NCI-H345 treated with DMSO at 0.1 percent for 48 hours (cell line): ENCODE results near the gene ZNF326.
A peak's percentile ranks its signal among the peaks of the same experiment; 100 is the strongest.
"Not testable (repeated sequence)": the region's sequence is repeated elsewhere in the genome, so short reads cannot be mapped to it uniquely, and the experiment has no call there.

Experiments used
- DNase-seq: peaks from one replicate; lab custom pipeline; 2025; ENCODE audit not compliant: unreplicated experiment; lab: John Stamatoyannopoulos, UW

ZNF326 gene

DNA sequence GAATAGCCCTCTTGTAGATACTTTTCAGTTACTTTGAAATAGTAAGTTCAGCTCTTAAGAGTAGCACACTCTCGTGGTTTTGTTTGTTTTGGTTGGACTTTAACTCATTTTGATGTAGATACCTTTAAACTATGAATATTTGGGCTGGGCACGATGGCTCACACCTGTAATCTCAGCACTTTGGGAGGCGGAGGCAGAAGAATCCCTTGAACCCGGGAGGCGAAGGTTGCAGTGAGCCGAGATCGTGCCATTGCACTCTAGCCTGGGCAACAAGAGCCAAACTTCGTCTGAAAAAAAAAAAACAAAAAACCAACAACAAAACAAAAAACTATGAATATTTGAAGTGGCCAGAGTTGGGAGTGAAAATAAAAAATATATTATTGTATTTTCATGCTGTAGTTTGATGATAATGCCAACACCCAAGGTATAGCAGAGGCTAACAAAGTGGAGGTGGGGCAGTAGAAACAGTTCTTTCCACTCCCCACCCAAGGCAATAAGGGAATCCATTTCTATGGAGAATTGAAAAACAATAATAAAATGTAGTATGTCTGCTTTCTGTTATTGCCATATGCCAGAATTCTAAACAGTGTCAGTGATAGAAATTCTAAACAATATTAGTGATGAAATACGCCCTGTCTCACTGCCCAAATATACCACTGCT, 1.7 kb downstream of the ZNF326 start:
- no peak for DNase-seq

DNA sequence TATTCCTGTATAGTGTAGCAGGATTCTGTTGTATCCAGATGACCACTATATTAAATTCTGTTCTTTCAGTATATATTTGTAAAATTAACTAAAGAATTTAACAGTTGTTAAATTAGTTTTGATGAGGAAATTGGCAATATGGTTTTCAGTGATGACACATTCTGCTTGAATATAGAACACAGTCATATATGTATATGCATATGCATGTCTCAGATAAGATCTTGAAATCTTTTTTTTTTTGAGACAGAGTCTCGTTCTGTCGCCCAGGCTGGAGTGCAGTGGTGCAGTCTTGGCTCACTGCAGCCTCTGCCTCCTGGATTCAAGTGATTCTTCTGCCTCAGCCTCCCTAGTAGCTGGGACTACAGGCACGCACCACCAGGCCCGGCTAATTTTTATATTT, 2.2 kb downstream of the ZNF326 start:
- not testable (repeated sequence) for DNase-seq

DNA sequence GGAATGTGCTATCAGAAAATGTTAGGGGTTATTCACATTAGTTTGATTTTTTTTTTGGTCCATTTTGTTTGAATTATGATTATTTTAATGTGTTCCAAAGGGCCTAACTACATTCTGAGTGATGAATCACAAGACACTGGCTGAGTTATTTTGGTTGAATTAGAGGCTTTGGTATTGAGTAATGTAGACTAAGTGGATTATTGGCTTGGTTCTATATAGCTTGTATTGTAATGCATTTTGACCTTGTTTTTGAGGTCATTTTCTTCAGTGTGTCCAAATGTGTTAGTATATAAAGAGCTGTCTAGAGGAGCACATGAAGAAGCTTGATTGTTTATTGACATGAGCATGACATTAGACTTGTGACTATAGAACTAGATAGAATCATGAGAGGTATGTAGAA, 3.4 kb downstream of the ZNF326 start:
- no peak for DNase-seq

GRCh38 chr1:89999208-89999607, 4.3 kb downstream of the ZNF326 start:
- no peak for DNase-seq

- DNase-seq = no peak
Observed at GRCh38 chr1:89999628-90000027, 4.7 kb downstream of the ZNF326 start.

DNA sequence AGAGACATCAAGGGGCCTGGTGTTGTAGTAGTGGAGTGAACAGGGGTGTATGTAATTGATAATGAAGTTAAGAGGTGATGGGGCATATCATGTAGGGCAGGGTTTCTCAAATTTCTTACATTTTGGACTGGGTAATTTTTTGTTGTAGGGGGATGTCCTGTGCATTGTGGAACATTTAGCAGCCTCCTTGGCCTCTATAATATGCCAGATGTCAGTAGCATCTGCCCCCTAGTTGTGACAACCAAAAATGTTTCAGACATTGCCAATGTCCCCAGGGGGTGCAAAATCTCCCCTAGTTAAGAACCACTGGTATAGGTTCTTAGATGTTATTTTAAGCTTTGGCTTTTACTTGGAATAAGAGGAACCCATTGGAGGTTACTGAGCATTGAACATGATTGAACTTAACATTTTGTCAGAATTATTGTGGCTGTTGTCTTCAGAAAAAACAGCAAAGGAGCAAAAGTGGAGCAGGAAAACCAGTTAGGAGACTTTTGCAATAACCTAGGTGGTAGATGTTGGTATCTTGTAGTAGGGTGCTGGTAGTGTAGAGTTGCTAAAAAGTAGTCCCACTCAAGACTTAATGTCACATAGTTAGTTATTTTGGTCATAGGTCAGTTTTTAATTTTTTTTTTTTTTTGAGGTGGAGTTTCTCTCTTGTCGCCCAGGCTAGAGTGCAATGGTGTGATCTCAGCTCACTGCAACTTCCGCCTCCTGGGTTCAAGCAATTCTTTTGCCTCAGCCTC, 6.2 kb downstream of the ZNF326 start:
- no peak for DNase-seq

GRCh38 chr1:90007979-90008404, 13.1 kb downstream of the ZNF326 start:
- no peak for DNase-seq

DNA sequence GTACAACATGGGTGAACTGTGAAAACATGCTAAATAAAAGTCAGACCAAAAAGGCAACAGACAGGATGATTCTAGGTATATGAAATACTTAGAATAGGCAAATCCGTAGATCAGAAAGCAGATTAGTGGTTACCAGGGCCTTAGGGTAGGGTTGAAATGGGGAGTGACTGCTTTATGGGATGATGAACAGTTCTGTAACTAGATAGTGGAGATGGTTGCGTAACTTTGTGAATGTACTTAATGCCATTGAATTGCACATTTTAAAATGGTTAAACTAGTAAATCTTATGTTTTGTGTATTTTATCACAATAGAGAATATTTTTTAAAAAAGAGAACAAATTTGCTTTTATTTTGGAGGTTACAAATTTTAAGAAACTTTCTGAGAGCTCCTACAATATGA, 17.4 kb downstream of the ZNF326 start:
- DNase-seq = no peak

DNA sequence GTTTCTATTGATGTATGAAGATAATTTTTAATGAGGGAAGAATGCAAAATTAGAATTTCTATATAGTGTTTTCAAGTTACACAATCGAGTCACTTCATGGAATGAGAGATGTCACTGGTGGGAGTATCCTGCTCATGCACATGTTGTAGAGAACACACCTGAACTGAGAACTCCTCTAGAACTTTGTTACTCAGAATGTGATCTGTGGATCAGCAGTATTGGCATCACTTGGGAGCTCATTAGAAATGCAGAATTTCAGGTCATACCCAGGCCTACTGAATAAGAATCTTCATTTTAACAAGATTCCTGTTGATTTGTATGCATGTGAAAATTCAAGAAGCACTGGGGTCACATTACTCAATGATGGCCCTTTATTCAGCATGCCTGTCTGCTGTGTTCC, 28.8 kb downstream of the ZNF326 start:
- DNase-seq = no peak

DNA sequence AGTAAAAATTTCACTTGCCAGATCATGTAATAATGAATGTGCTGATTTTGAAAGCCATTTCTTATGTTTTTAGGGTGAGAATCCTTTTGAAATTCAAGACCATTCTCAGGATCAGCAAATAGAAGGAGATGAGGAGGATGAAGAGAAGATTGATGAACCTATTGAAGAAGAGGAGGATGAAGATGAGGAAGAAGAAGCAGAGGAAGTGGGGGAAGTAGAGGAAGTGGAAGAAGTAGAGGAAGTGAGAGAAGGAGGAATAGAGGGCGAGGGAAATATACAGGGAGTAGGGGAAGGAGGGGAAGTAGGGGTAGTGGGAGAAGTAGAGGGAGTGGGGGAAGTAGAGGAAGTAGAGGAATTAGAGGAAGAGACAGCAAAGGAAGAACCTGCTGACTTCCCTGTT, 32.4 kb downstream of the ZNF326 start:
- DNase-seq = no peak

GRCh38 chr1:90039652-90040051, 44.7 kb downstream of the ZNF326 start:
- no peak for DNase-seq

DNA sequence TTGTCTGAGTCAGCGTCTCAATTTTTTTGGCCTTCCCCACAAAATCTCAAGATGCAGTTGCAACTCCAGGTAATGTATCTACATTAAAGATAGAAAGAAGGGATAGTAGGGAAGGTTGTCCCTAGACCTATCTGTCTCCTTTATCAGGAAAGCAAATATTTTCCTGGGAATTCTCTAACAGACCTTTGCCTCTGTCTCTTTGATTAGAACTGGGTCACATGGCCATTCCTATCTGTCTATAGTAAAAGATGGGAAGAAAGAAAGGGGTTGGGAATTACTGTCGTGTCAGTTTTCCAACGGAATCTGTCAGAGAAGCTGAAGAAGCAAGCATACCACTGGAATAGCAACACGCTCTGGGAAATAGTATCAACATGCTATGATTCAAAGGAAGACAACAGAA, 48.7 kb downstream of the ZNF326 start:
- no peak for DNase-seq

DNA sequence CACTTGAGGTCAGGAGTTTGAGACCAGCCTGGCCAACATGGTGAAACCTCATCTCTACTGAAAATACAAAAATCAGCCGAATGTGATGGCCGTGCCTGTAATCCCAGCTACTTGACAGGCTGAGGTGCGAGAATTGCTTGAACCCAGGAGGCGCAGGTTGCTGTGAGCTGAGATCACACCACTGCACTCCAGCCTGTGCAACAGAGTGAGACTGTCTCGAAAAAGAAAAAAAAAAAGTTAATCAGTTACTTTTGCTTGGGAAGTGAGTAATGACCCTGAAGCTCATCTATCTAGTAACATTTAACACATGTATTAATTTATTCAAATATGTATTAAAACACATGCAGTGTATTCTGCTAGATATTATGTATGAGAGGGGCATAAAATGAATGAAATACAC, 49.4 kb downstream of the ZNF326 start:
- no peak for DNase-seq

DNA sequence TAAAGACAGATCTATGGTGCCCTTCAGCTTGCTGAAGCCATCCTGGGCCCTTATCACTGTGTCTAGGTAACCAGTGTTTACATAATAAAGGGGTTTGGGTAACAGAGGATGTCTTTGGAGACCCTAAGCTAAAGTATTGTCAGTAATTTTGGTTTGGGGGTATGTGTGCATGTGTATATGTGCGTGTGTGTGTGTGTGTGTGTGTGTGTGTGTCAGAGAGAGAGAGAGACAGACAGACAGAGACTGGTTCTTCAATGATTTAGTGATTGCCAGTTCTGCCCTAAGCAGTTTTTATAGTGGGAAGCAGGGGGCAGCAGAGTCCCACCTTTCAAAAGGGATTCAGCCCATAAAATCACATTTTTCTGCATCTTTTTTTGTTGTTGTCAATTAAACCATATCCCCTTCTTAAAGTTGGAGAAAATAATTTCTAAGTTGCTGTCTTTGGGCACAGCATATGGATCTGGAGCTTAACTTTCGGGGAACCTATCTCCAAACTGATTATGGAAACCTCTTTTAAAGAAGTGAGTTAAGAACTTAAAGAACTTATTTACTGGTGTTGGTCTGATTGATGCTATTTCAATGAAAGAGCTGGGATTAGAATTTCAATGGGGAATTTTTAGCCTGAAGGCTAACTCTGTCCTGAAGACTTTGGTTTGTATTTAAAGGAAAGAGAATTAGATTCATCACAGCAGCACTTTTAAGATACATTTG, 51.1 kb downstream of the ZNF326 start:
- peak; percentile 5 for DNase-seq

GRCh38 chr1:90046635-90047034, 51.7 kb downstream of the ZNF326 start:
- DNase-seq = no peak

- DNase-seq = no peak
Observed at GRCh38 chr1:90048043-90048442, 53.1 kb downstream of the ZNF326 start.

GRCh38 chr1:90062700-90063643, 68.1 kb downstream of the ZNF326 start:
- not testable (repeated sequence) for DNase-seq

DNA sequence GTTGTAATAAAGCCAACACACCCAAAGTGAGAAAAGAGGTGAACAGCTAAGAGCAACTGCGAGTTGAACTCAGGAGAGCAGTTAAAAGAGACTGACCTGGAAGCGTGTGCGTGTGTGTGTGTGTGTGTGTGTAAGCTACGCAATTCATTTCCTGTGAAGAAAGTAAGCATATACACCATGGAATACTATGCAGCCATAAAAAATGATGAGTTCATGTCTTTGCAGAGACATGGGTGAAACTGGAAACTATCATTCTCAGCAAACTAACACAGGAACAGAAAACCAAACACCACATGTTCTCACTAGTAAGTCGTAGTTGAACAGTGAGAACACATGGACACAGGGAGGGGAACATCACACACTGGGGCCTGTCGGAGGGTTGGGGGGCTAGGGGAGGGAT, 69.2 kb downstream of the ZNF326 start:
- not testable (repeated sequence) for DNase-seq

DNA sequence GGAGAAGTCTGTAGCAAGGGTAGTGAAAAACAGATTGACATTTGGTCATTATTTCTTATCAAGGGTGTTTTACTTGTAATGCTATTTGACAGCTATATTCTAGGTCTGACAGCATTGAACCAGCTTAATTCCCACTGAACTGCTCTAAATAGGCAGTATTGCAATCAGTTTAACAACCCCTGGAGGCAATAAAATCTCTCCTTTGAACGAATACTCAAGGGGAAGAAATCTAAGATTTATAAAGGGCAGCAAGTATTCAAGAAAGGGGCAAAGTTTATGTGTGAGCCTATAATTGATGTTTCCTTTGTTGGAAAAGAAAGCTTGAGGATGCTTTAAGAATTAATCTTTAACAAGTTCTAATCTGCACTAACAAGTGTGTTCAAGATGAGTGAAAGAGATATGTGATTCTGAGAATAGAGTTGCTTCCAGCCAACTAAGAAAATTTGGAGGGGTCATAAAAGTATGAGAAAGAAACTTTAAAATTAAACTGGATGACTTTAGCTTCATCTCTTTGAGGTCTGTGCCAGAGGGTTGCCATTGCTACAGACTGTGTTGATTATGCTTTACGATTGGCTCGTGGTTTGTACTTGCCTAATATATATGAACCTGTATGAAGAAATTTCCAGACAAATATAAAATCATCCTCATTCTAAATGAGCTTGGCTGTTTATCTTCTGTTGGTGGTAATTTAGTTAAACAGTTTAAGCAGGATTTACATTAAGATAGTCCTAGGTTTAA, 72.5 kb downstream of the ZNF326 start:
- DNase-seq = no peak

DNA sequence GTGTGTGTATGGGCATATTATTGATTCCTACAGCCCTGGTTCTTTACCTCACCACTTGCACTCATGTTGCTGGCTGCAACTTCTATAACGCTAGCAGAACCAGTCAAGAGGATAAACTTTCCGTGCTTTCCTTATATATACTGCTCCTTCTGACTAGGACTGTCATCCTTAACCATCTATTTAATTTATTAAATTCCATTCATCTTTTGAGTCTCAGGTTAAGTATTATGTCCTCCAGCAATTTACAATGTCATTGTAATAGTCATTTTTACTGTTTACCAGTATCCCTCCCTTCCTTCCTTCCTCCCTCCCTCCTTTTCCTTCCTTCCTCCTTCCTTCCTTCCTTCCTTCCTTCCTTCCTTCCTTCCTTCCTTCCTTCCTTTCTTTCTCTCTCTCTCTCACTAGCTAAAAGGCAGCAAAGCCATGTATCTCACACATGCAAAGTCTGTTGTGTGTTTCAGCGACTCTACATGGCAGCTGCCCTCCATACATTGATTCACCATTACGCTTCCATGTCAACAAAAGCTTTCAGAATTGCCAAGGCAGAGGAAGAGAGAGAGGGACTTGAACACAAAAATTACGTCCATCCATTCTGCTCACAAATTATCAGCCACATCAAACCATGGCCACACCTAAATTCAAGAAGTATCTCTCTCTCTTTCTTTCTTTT, 73.8 kb downstream of the ZNF326 start:
- no peak for DNase-seq
